IMR-90 (cell line): ENCODE data around the gene TBCEL. TPM values are rescaled to one million over a fixed set of nuclear protein-coding genes. Genes with fewer than 3 reads are reported as not detected.
"Not testable (repeated sequence)": the region's sequence is repeated elsewhere in the genome, so short reads cannot be mapped to it uniquely, and the experiment has no call there.

Experiments
- ATAC-seq: fragments of 200-7000 bp; cut with Tn5 transposase; 2 replicates; pipeline ENCODE4 v1.9.1; 2020; ENCODE audit warnings: low read depth, mild to moderate bottlenecking, moderate library complexity
- BruUV-seq: library from RNA; stranded (reverse); fragments of 400-500 nt; replicated peaks from 2 replicates; lab custom pipeline; 2021; lab: Mats Ljungman, UMichigan
- CTCF ChIA-PET: fragments of 300-600 bp; formaldehyde crosslinking; extraction: SDS; loops from one replicate; lab custom pipeline; 2021; ENCODE audit warnings: antibody characterized with exemption; lab: Yijun Ruan, JAX
- POLR2A ChIA-PET: fragments of 300-600 bp; sonication (Branson Sonifier 250); formaldehyde crosslinking; loops from one replicate; lab custom pipeline; 2022; ENCODE audit warnings: antibody characterized with exemption; ENCODE audit not compliant: unreplicated experiment; lab: Charles Lee
- DNase-seq: peaks from one replicate; pipeline ENCODE4 v3.0.0; 2013
- H2AFZ ChIP-seq: replicated peaks from 2 replicates; pipeline ENCODE3; 2013; ENCODE audit warnings: low read length, mild to moderate bottlenecking; ENCODE audit not compliant: poor library complexity
- H2AK5ac ChIP-seq: 2 replicates; pipeline ENCODE4 v1.6.1; 2013; ENCODE audit warnings: low read depth, low read length, inconsistent platforms
- H2AK9ac ChIP-seq: replicated peaks from 2 replicates; pipeline ENCODE3; 2013; ENCODE audit warnings: mild to moderate bottlenecking, low read depth, low read length, moderate library complexity; ENCODE audit not compliant: poor library complexity
- H2BK120ac ChIP-seq: 2 replicates; pipeline ENCODE4 v1.6.1; 2013; ENCODE audit warnings: low read depth, low read length, inconsistent platforms
- H2BK15ac ChIP-seq: 3 replicates; pipeline ENCODE4 v1.6.1; 2013; ENCODE audit warnings: low read depth, low read length, inconsistent platforms
- H2BK20ac ChIP-seq: 2 replicates; pipeline ENCODE4 v1.6.1; 2013; ENCODE audit warnings: low read depth, mild to moderate bottlenecking, inconsistent platforms, low read length, moderate library complexity
- H2BK5ac ChIP-seq: 2 replicates; pipeline ENCODE4 v1.6.1; 2013; ENCODE audit warnings: mild to moderate bottlenecking, low read depth, low read length, inconsistent platforms; ENCODE audit not compliant: poor library complexity, severe bottlenecking
- H3K14ac ChIP-seq: replicated peaks from 2 replicates; pipeline ENCODE4 v1.6.1; 2013; ENCODE audit warnings: low read depth, low read length, inconsistent platforms
- H3K18ac ChIP-seq: 2 replicates; pipeline ENCODE4 v1.6.1; 2013; ENCODE audit warnings: low read depth, low read length, control low read depth
- H3K23ac ChIP-seq: 2 replicates; pipeline ENCODE4 v1.6.1; 2013; ENCODE audit warnings: low read depth, low read length, inconsistent platforms
- H3K27ac ChIP-seq: 2 replicates; pipeline ENCODE4 v1.5.1; 2013; ENCODE audit warnings: mild to moderate bottlenecking, control low read depth, low read length; ENCODE audit not compliant: insufficient read depth
- H3K27me3 ChIP-seq: 2 replicates; pipeline ENCODE4 v1.6.1; 2013; ENCODE audit warnings: low read length; ENCODE audit not compliant: control insufficient read depth, insufficient read depth
- H3K36me3 ChIP-seq: 2 replicates; pipeline ENCODE4 v1.6.1; 2013; ENCODE audit warnings: low read length, mixed read lengths; ENCODE audit not compliant: control insufficient read depth, insufficient read depth
- H3K4ac ChIP-seq: 2 replicates; pipeline ENCODE4 v1.6.1; 2013; ENCODE audit warnings: low read depth, low read length, inconsistent platforms
- H3K4me1 ChIP-seq: 2 replicates; pipeline ENCODE4 v1.6.1; 2013; ENCODE audit warnings: low read length, mixed read lengths; ENCODE audit not compliant: control insufficient read depth, insufficient read depth
- H3K4me2 ChIP-seq: 2 replicates; pipeline ENCODE4 v1.6.1; 2013; ENCODE audit warnings: low read depth, mild to moderate bottlenecking, control low read depth, low read length, moderate library complexity
- H3K4me3 ChIP-seq: 2 replicates; pipeline ENCODE4 v1.5.1; 2013; ENCODE audit warnings: low read depth, mild to moderate bottlenecking, control low read depth, low read length, moderate library complexity; ENCODE audit not compliant: insufficient read depth
- H3K56ac ChIP-seq: 2 replicates; pipeline ENCODE4 v1.6.1; 2013; ENCODE audit warnings: low read length, inconsistent platforms; ENCODE audit not compliant: insufficient read depth; ENCODE audit errors: extremely low read depth
- H3K79me1 ChIP-seq, 2 experiments: 2 replicates each; pipeline ENCODE4 v1.6.1; 2013; ENCODE audit warnings: low read length in 2 of 2, inconsistent platforms in 1 of 2, low read depth in 1 of 2
- H3K9ac ChIP-seq: 2 replicates; pipeline ENCODE4 v1.6.1; 2013; ENCODE audit warnings: low read depth, low read length, control low read depth
- H3K9me1 ChIP-seq: 2 replicates; pipeline ENCODE4 v1.6.1; 2013; ENCODE audit warnings: low read length, inconsistent platforms; ENCODE audit not compliant: insufficient read depth
- H3K9me3 ChIP-seq: 2 replicates; pipeline ENCODE4 v1.6.1; 2013; ENCODE audit warnings: low read length; ENCODE audit not compliant: control insufficient read depth, insufficient read depth
- H4K20me1 ChIP-seq: 2 replicates; pipeline ENCODE4 v1.6.1; 2013; ENCODE audit warnings: low read length, inconsistent platforms; ENCODE audit not compliant: insufficient read depth
- H4K5ac ChIP-seq: 2 replicates; pipeline ENCODE4 v1.6.1; 2013; ENCODE audit warnings: mild to moderate bottlenecking, low read depth, low read length, control low read depth
- H4K8ac ChIP-seq, 2 experiments: 2 replicates each; pipeline ENCODE4 v1.6.1; 2013; ENCODE audit warnings: low read depth in 2 of 2, low read length in 2 of 2, control low read depth in 1 of 2, inconsistent platforms in 1 of 2
- H4K91ac ChIP-seq: 2 replicates; pipeline ENCODE4 v1.6.1; 2013; ENCODE audit warnings: low read depth, low read length, inconsistent platforms; ENCODE audit not compliant: insufficient read depth
- WGBS, 2 experiments: methylation state at CpG; one replicate each; pipeline versions ENCODE4 v1.1.5 to v1.1.7; 2013; ENCODE audit warnings: missing lambda C conversion rate in 2 of 2; ENCODE audit not compliant: insufficient read length in 1 of 2; ENCODE audit errors: extremely low coverage in 2 of 2; 5-methylcytosine and 5-hydroxymethylcytosine counted together
- dilution Hi-C: fragments of 300-500 bp; cut with HindIII; formaldehyde crosslinking; loops from one replicate; pipeline ENCODE4 v1.14.3; 2018; ENCODE audit warnings: low sequenced_read_pairs; ENCODE audit not compliant: unreplicated experiment
- in situ Hi-C: fragments of 300-500 bp; cut with MboI; formaldehyde crosslinking; loops from 3 replicates; pipeline ENCODE4 v1.14.3; 2019; ENCODE audit warnings: low sequenced_read_pairs, inconsistent platforms, mixed read lengths
- intact Hi-C: fragments of 100-400 bp; cut with micrococcal nuclease; formaldehyde crosslinking; loops from 2 replicates; pipeline ENCODE4 v1.10.0; 2022
- polyA plus RNA-seq, 3 experiments: library from polyadenylated mRNA; depleted of rRNA; stranded (reverse); fragments of >200 nt; gene quantifications; 2 replicates each; pipeline ENCODE4 v1.2.3, GENCODE V29; 2012; ENCODE audit warnings: low replicate concordance in 1 of 3
- total RNA-seq: library from RNA; depleted of rRNA; stranded (reverse); fragments of >200 nt; gene quantifications from 2 replicates; pipeline ENCODE4 v1.2.3, GENCODE V29; 2012

The TBCEL gene
- total and polyA plus RNA-seq, 2 of the 4 experiments (the other 2 are of a cell fraction) = 7.1 to 21.0 TPM

- in situ Hi-C loops, H2BK120ac ChIP-seq, H4K8ac ChIP-seq, H2BK20ac ChIP-seq, BruUV-seq, H3K18ac ChIP-seq, H4K20me1 ChIP-seq, H2AK9ac ChIP-seq, H3K23ac ChIP-seq, H3K9ac ChIP-seq, H3K4me2 ChIP-seq, H3K4me1 ChIP-seq, H2BK5ac ChIP-seq, H3K14ac ChIP-seq, CTCF ChIA-PET, H3K9me1 ChIP-seq, H2AK5ac ChIP-seq, H3K4me3 ChIP-seq, H4K91ac ChIP-seq, DNase-seq, H3K79me1 ChIP-seq, H3K4ac ChIP-seq, dilution Hi-C loops, H3K27ac ChIP-seq, H2BK15ac ChIP-seq, ATAC-seq, POLR2A ChIA-PET, H3K56ac ChIP-seq, H4K5ac ChIP-seq, H3K36me3 ChIP-seq, H2AFZ ChIP-seq, H3K9me3 ChIP-seq, intact Hi-C loops: not testable (repeated sequence)
- H3K27me3 ChIP-seq = peaks cover 23% of the 10 kb centered on the region
- WGBS, 2 experiments = no CpG with 5 or more reads among the region's 1 CpG
These were observed 91.1 kb downstream of the TBCEL start for GRCh38 chr11:121115024-121115423.
